Esophagus muscularis mucosa (tissue), 4 donors: ENCODE measurements around the gene MAPK4. TPM values are rescaled to one million over a fixed set of nuclear protein-coding genes. Genes with fewer than 3 reads are reported as not detected.

Experiments used
- DNase-seq: peaks from one replicate; pipeline ENCODE4 v3.0.0-alpha.2; 2017; ENCODE audit errors: extremely low spot score
- H3K27ac ChIP-seq, 4 donors: fragments of 200-600 bp; sonication (generic); replicated peaks in 1 of 4; 1 replicate in 3 of 4; 2 replicates in 1 of 4; pipeline ENCODE4 v1.5.1; 2016 to 2019; ENCODE audit warnings: mild to moderate bottlenecking in 1 of 4
- H3K27me3 ChIP-seq, 4 donors: fragments of 200-600 bp; sonication (generic); one replicate each; pipeline versions ENCODE4 v1.5.1 to v1.6.0; 2016 to 2019
- H3K36me3 ChIP-seq, 4 donors: fragments of 200-600 bp; sonication (generic); one replicate each; pipeline ENCODE4 v1.5.1; 2016 to 2019
- H3K4me1 ChIP-seq, 4 donors: fragments of 200-600 bp; sonication (generic); one replicate each; pipeline ENCODE4 v1.5.1; 2016 to 2019
- H3K4me3 ChIP-seq, 4 donors: fragments of 200-600 bp; sonication (generic); 1 replicate in 2 of 4; 2 replicates in 2 of 4; pipeline ENCODE4 v1.5.1; 2016 to 2019; ENCODE audit warnings: mild to moderate bottlenecking in 4 of 4, moderate library complexity in 1 of 4
- H3K9me3 ChIP-seq, 4 donors: fragments of 200-600 bp; sonication (generic); 1 replicate in 3 of 4; 2 replicates in 1 of 4; pipeline ENCODE4 v1.5.1; 2016 to 2019
- CTCF ChIP-seq, 3 experiments: fragments of 200-600 bp in 2 of 3; fragments of 450-650 bp in 1 of 3; sonication (generic) in 2 of 3; IDR thresholded peaks; one replicate each; pipeline ENCODE4 v1.5.1; 2017 to 2019; ENCODE audit warnings: antibody characterized with exemption in 3 of 3, mild to moderate bottlenecking in 2 of 3, moderate library complexity in 1 of 3
- EP300 ChIP-seq: sonication (generic); formaldehyde crosslinking; IDR thresholded peaks from one replicate; pipeline ENCODE4 v1.6.1; 2017; ENCODE audit warnings: antibody characterized with exemption
- POLR2A ChIP-seq: fragments of 450-650 bp; IDR thresholded peaks from one replicate; pipeline ENCODE4 v1.6.1; 2017; ENCODE audit warnings: antibody characterized with exemption, moderate library complexity, mild to moderate bottlenecking, low read depth
- POLR2AphosphoS5 ChIP-seq, 2 donors: sonication (generic); formaldehyde crosslinking; IDR thresholded peaks; one replicate each; pipeline ENCODE4 v1.6.1; 2017; ENCODE audit warnings: antibody characterized with exemption in 2 of 2
- WGBS: methylation state at CpG from one replicate; pipeline ENCODE4 v1.1.5; 2018; 5-methylcytosine and 5-hydroxymethylcytosine counted together
- intact Hi-C: fragments of 100-400 bp; cut with DNase I; formaldehyde crosslinking; loops from one replicate; pipeline ENCODE4 v1.15.1; 2023
- total RNA-seq, 4 donors: library from RNA; depleted of rRNA; stranded (reverse); fragments of >200 nt; gene quantifications; one replicate each; pipeline versions ENCODE4 v1.1.0 to v1.2.1, GENCODE V29; 2016

The MAPK4 gene
- total RNA-seq, 4 donors from 2014 or later = 6.2 to 14.5 (median 9.6) TPM

- intact Hi-C loops = no loop called here
These were observed 156.0 kb downstream of the MAPK4 start for GRCh38 chr18:50715919-50716318.

GRCh38 chr18:50716902-50717301, 157.0 kb downstream of the MAPK4 start:
- Histone ChIP-seq H3K27me3 (no peaks in the 10 kb centered on the region), H3K4me1 (peaks cover 0 to 13% (median 1%) of the 10 kb centered on the region in 4 donors), H3K36me3 (no peaks in the 10 kb centered on the region), H3K27ac (no peak overlapping the region), H3K4me3 (no peak overlapping the region), H3K9me3 (peaks cover 0 to 6% (median 0%) of the 10 kb centered on the region in 4 donors)
- no peak for TF ChIP-seq POLR2AphosphoS5 (IDR thresholded peaks at IDR 0.05)
- TF ChIP-seq CTCF (IDR thresholded peaks at IDR 0.05) = no peak
- no peak for TF ChIP-seq EP300
- TF ChIP-seq POLR2A = no peak
- intact Hi-C loops = no loop called here
- DNase-seq = no peak
- 97% methylated on average over 4 of the region's 4 CpGs for WGBS

More at GRCh38 chr18:50715919-50716318, 156.0 kb downstream of the MAPK4 start:
- H3K4me3 ChIP-seq = no peak overlapping the region
- peaks cover 0 to 13% (median 1%) of the 10 kb centered on the region in 4 donors for H3K4me1 ChIP-seq
- no peak overlapping the region for H3K27ac ChIP-seq
- no peaks in the 10 kb centered on the region for H3K36me3 ChIP-seq
- no peaks in the 10 kb centered on the region for H3K27me3 ChIP-seq
- DNase-seq = no peak
- peaks cover 0 to 6% (median 0%) of the 10 kb centered on the region in 4 donors for H3K9me3 ChIP-seq
- WGBS = 91% methylated on average over 7 of the region's 7 CpGs
- no peak for TF ChIP-seq EP300
- TF ChIP-seq POLR2A = no peak
- no peak for TF ChIP-seq POLR2AphosphoS5 (IDR thresholded peaks at IDR 0.05)
- no peak for TF ChIP-seq CTCF (IDR thresholded peaks at IDR 0.05)

GRCh38 chr18:50717563-50717962, 157.7 kb downstream of the MAPK4 start:
- no peak overlapping the region for H3K4me3 ChIP-seq
- DNase-seq = no peak
- intact Hi-C loops = no loop called here
- H3K27me3 ChIP-seq = no peaks in the 10 kb centered on the region
- 83% methylated on average over 2 of the region's 2 CpGs for WGBS
- H3K27ac ChIP-seq = no peak overlapping the region
- TF ChIP-seq EP300 (no peak), CTCF (IDR thresholded peaks at IDR 0.05) (no peak), POLR2A (no peak), POLR2AphosphoS5 (IDR thresholded peaks at IDR 0.05) (no peak)
- H3K4me1 ChIP-seq = peaks cover 0 to 13% (median 1%) of the 10 kb centered on the region in 4 donors
- H3K9me3 ChIP-seq = peaks cover 0 to 6% (median 0%) of the 10 kb centered on the region in 4 donors
- no peaks in the 10 kb centered on the region for H3K36me3 ChIP-seq

GRCh38 chr18:50719471-50720324, 159.8 kb downstream of the MAPK4 start:
- Histone ChIP-seq H3K27me3 (no peaks in the 10 kb centered on the region), H3K9me3 (peaks cover 0 to 6% (median 0%) of the 10 kb centered on the region in 4 donors), H3K36me3 (no peaks in the 10 kb centered on the region), H3K4me3 (no peak overlapping the region), H3K4me1 (peaks cover 0 to 13% (median 2%) of the 10 kb centered on the region in 4 donors), H3K27ac (no peak overlapping the region)
- no peak for DNase-seq
- TF ChIP-seq CTCF (IDR thresholded peaks at IDR 0.05) (no peak), EP300 (no peak), POLR2AphosphoS5 (IDR thresholded peaks at IDR 0.05) (no peak), POLR2A (no peak)
- WGBS = 81% methylated on average over 10 of the region's 11 CpGs
- intact Hi-C loops = no loop called here
